AG04450 (cell line): Measurements from ENCODE around the gene CCT8L2. TPM values are rescaled to one million over a fixed set of nuclear protein-coding genes. Genes with fewer than 3 reads are reported as not detected.
"Not testable (repeated sequence)": the region's sequence is repeated elsewhere in the genome, so short reads cannot be mapped to it uniquely, and the experiment has no call there.

Experiments used
- CTCF ChIA-PET: fragments of 300-600, 350-600 bp; formaldehyde crosslinking; extraction: SDS; loops from one replicate; lab custom pipeline; 2022; ENCODE audit warnings: antibody characterized with exemption, inconsistent platforms; lab: Charles Lee
- POLR2A ChIA-PET: fragments of 350-600 bp; formaldehyde crosslinking; extraction: SDS; loops from one replicate; lab custom pipeline; 2021; ENCODE audit warnings: antibody characterized with exemption, inconsistent platforms; lab: Yijun Ruan, JAX
- DNase-seq: peaks from one replicate; pipeline ENCODE4 v3.0.0-alpha.2; 2011; ENCODE audit warnings: low read depth, low spot score
- H3K27ac ChIP-seq: one replicate; pipeline ENCODE4 v1.5.1; 2012; ENCODE audit warnings: low read depth, low read length, control low read depth
- H3K27me3 ChIP-seq: one replicate; pipeline ENCODE4 v1.6.0; 2012; ENCODE audit warnings: low read length; ENCODE audit not compliant: control insufficient read depth, insufficient read depth
- H3K4me3 ChIP-seq: 2 replicates; pipeline ENCODE4 v1.5.1; 2011; ENCODE audit warnings: mild to moderate bottlenecking, low read depth, low read length, control low read depth
- H3K9me3 ChIP-seq: 2 replicates; pipeline ENCODE4 v1.5.1; 2012; ENCODE audit warnings: low read length; ENCODE audit not compliant: control insufficient read depth, insufficient read depth
- polyA plus RNA-seq: library from polyadenylated mRNA; depleted of rRNA; stranded (reverse); fragments of >200 nt; gene quantifications from 2 replicates; pipeline ENCODE4 v1.2.3, GENCODE V29; 2011
- TF ChIP-seq, protein P1 (sequence below): IDR thresholded peaks from 2 replicates; pipeline ENCODE4 v1.5.1; 2011; ENCODE audit warnings: low read depth, low read length, control low read depth, inconsistent platforms

CCT8L2 gene
- polyA plus RNA-seq, 1 experiment = not detected

DNA sequence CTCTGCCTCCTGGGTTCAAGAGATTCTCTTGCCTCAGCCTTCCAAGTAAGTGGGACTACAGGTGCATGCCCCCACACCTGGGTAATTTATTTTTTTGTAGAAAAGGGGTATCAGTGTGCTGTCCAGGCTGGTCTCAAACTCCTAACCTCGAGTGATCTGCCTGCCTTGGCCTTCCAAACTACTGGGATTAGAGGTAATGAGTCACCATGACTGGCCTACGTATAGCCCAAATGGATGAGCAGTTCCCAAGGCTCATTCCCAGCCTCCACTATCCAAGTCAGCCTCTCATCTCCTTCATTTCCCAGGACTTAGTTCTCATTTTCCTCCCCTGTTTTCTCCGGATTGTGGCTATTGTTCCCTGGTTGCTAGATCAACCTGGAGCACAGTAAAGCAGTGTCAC lies 5.6 kb downstream of the CCT8L2 start:
- POLR2A ChIA-PET = no interaction called here
- no peak overlapping the region for H3K4me3 ChIP-seq
- no peaks in the 10 kb centered on the region for H3K27me3 ChIP-seq
- TF ChIP-seq, protein P1, sequence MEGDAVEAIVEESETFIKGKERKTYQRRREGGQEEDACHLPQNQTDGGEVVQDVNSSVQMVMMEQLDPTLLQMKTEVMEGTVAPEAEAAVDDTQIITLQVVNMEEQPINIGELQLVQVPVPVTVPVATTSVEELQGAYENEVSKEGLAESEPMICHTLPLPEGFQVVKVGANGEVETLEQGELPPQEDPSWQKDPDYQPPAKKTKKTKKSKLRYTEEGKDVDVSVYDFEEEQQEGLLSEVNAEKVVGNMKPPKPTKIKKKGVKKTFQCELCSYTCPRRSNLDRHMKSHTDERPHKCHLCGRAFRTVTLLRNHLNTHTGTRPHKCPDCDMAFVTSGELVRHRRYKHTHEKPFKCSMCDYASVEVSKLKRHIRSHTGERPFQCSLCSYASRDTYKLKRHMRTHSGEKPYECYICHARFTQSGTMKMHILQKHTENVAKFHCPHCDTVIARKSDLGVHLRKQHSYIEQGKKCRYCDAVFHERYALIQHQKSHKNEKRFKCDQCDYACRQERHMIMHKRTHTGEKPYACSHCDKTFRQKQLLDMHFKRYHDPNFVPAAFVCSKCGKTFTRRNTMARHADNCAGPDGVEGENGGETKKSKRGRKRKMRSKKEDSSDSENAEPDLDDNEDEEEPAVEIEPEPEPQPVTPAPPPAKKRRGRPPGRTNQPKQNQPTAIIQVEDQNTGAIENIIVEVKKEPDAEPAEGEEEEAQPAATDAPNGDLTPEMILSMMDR = no peak
- peaks cover 24% of the 10 kb centered on the region for H3K9me3 ChIP-seq
- no peak overlapping the region for H3K27ac ChIP-seq
- DNase-seq = no peak
- CTCF ChIA-PET = no interaction called here

DNA sequence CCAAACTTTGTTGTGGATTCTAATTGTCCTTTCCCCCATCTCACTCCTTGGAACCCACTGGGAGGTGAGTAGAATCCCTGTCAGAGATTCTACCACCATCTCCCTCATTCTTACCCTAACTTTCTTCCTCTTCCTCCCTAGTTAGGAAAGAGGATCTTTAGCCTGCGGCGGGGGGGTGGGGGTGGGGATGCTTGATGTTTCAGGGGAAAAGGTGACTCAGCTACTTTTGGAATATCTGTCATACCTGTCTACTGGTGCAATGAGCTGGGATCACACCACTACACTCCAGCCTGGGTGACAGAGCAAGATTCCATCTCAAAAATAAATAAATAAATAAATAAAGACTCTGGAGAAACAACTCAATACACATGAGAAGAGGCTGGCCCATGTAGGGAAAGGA lies 6.4 kb downstream of the CCT8L2 start:
- TF ChIP-seq, protein P1 = no peak
- H3K9me3 ChIP-seq = peaks cover 15% of the 10 kb centered on the region
- H3K27me3 ChIP-seq = no peaks in the 10 kb centered on the region
- no peak for DNase-seq
- ChIA-PET CTCF (no interaction called here), POLR2A (no interaction called here)
- H3K4me3 ChIP-seq = no peak overlapping the region
- no peak overlapping the region for H3K27ac ChIP-seq

DNA sequence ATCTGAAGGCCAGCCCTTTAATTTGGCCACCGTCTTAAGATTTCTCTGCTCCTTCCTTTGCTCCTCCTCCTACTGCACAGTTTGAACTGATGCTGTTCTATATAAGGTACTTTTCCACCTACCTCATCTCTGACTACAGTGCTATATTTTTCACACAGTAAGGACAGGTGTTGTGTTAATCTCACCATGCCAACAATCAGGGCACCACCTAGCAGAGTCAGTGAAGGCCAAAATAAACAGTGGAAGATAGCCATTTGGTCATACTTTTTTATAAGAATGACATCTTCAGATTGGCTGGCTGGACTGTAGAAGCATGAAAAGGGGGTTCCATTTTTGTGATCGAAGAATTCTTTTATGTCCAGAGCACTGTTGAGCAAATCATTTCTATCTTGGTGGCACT lies 11.7 kb downstream of the CCT8L2 start:
- CTCF ChIA-PET, DNase-seq, H3K9me3 ChIP-seq, H3K27ac ChIP-seq, POLR2A ChIA-PET, H3K27me3 ChIP-seq, H3K4me3 ChIP-seq: not testable (repeated sequence)

DNA sequence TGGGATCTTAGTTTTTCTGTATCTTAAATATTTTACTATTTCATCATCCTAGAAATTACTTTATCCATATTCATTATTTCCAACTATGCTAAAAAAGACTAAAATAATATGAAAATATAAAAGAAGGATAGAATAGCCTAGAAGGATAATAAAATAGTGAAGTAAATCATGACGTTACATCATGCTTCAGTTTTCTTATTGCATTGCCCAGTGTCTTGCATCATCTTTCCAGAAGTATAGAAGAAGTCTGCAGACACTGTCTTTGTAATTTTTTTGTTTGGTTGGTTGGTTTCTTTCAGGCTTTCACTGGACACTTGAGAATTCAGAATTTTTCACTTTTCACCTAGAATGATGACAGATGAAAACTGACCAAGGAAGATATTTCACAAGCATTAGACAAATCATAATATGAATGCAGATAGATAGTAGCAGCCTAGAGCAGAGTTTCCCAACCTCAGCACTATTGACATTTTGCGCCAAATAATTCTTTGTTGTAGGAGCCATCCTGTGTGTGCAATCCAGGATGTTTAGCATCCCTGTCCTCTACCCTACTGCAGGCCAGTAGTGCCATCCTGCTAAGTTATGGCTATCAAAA lies 23.3 kb downstream of the CCT8L2 start:
- H3K27ac ChIP-seq, CTCF ChIA-PET, H3K27me3 ChIP-seq, H3K4me3 ChIP-seq, DNase-seq, POLR2A ChIA-PET: not testable (repeated sequence)
- peaks cover 41% of the 10 kb centered on the region for H3K9me3 ChIP-seq

DNA sequence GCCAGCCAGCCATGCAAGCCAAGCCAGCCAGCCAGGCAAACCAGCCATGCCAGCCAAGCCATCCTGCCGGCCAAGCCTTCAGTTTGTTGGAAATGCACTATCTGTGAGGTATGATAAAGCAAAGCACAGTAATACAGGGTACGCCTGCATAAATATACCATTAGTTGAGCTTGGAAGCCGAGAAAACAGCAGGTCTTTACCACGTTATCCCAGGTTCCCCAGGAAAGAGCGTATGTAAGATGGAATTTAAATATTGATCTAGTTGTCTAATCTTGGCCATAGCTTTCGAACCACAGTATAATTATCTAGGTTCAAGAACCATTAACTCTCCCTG lies 24.2 kb downstream of the CCT8L2 start:
- Histone ChIP-seq H3K27ac (no peak overlapping the region), H3K27me3 (no peaks in the 10 kb centered on the region), H3K9me3 (peaks cover 50% of the 10 kb centered on the region), H3K4me3 (no peak overlapping the region)
- ChIA-PET CTCF (no interaction called here), POLR2A (no interaction called here)
- no peak for DNase-seq
- TF ChIP-seq, protein P1 = no peak

DNA sequence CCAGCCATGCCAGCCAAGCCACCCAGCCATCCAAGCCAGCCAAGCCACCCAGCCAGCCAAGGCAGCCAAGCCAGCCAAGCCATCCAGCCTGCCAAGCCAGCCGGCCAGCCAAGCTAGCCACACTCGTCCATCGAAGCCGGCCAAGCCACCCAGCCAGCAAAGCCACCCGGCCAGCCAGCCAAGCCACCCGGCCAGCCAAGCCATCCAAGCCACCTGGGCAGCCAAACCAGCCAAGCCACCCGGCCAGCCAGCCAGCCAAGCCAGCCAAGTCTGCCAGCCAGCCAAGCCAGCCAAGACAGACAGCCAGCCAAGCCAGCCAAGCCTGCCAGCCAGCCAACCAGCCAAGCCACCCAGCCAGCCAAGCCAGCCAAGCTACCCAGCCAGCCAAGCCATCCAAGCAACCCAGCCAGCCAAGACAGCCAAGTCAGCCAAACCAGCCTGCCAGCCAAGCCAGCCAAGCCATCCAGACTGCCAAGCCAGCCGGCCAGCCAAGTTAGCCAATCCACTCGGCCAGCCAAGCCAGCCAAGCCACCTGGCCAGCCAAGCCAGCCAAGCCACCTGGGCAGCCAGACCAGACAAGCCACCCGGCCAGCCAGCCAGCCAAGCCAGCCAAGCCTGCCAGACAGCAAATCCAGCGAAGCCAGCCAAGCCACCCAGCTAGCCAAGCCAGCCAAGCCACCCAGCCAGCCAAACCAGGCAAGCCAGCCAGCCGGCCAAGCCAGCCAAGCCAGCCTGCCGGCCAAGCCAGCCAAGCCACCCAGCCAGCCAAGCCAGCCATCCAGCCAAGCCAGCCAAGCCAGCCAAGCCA lies 24.8 kb downstream of the CCT8L2 start:
- H3K4me3 ChIP-seq, CTCF ChIA-PET, DNase-seq, H3K27ac ChIP-seq, POLR2A ChIA-PET, H3K27me3 ChIP-seq: not testable (repeated sequence)
- peaks cover 56% of the 10 kb centered on the region for H3K9me3 ChIP-seq

DNA sequence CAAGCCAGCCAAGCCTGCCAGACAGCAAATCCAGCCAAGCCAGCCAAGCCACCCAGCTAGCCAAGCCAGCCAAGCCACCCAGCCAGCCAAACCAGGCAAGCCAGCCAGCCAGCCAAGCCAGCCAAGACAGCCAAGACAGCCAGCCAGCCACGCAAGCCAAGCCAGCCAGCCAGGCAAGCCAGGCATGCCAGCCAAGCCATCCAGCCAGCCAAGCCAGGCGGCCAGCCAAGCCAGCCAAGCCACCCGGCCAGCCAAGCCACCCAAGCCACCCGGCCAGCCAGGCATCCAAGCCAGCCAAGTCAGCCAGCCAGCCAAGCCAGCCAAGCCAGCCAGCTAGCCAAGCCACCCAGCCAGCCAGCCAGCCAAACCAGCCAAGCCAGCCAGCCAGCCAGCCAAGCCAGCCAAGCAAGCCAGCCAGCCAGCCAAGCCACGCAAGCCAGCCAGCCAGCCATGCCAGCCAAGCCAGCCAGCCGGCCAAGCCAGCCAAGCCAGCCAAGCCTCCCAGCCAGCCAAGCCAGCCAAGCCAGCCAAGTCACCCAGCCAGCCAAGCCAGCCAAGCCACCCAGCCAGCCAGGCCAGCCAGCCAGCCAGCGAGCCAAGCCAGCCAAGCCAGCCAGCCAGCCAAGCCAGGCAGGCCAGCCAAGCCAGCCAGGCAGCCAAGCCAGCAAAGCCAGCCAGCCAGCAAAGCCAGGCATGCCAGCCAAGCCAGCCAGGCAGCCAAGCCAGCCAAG lies 26.0 kb downstream of the CCT8L2 start:
- H3K27me3 ChIP-seq, POLR2A ChIA-PET, DNase-seq, H3K27ac ChIP-seq, CTCF ChIA-PET, H3K4me3 ChIP-seq: not testable (repeated sequence)
- H3K9me3 ChIP-seq = peaks cover 68% of the 10 kb centered on the region

DNA sequence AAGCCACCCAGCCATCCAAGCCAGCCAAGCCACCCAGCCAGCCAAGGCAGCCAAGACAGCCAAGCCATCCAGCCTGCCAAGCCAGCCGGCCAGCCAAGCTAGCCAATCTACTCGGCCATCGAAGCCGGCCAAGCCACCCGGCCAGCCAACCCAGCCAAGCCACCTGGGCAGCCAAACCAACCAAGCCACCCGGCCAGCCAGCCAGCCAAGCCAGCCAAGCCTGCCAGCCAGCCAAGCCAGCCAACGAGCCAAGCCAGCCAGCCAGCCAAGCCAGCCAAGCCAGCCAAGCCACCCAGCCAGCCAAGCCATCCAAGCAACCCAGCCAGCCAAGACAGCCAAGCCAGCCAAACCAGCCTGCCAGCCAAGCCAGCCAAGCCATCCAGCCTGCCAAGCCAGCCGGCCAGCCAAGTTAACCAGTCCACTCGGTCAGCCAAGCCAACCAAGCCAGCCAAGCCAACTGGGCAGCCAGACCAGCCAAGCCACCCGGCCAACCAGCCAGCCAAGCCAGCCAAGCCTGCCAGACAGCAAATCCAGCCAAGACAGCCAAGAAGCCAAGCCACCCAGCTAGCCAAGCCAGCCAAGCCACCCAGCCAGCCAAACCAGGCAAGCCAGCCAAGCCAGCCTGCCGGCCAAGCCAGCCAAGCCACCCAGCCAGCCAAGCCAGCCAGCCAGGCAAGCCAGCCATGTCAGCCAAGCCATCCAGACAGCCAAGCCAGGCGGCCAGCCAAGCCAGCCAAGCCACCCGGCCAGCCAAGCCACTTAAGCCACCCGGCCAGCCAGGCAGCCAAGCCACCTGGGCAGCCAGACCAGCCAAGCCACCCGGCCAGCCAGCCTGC lies 26.8 kb downstream of the CCT8L2 start:
- H3K27ac ChIP-seq, POLR2A ChIA-PET, CTCF ChIA-PET, H3K27me3 ChIP-seq, H3K4me3 ChIP-seq, DNase-seq: not testable (repeated sequence)
- peaks cover 76% of the 10 kb centered on the region for H3K9me3 ChIP-seq
